Activated naive CD8-positive, alpha-beta T cell treated with anti-CD3 and anti-CD28 coated beads for 36 hours (primary cell): ENCODE results near the gene ZNHIT2. TPM values are rescaled to one million over a fixed set of nuclear protein-coding genes. Genes with fewer than 3 reads are reported as not detected.
"Not testable (repeated sequence)": the region's sequence is repeated elsewhere in the genome, so short reads cannot be mapped to it uniquely, and the experiment has no call there.

Experiments
- DNase-seq: peaks from one replicate; pipeline ENCODE4 v3.0.0; 2021
- H3K27ac Mint-ChIP-seq: one replicate; pipeline ENCODE4 v1.8.0; 2022; ENCODE audit warnings: mild to moderate bottlenecking, moderate library complexity, mixed read lengths
- H3K27me3 Mint-ChIP-seq: one replicate; pipeline ENCODE4 v1.8.0; 2022; ENCODE audit warnings: mild to moderate bottlenecking, mixed read lengths
- H3K36me3 Mint-ChIP-seq: one replicate; pipeline ENCODE4 v1.8.0; 2021; ENCODE audit warnings: mild to moderate bottlenecking, mixed read lengths
- H3K4me1 Mint-ChIP-seq: one replicate; pipeline ENCODE4 v1.8.0; 2021; ENCODE audit warnings: mixed read lengths
- H3K4me3 Mint-ChIP-seq: one replicate; pipeline ENCODE4 v1.8.0; 2022; ENCODE audit warnings: mild to moderate bottlenecking, moderate library complexity, mixed read lengths
- H3K9me3 Mint-ChIP-seq: one replicate; pipeline ENCODE4 v1.8.0; 2022; ENCODE audit warnings: mixed read lengths
- total RNA-seq, 2 experiments: library from RNA; stranded (reverse); gene quantifications; one replicate each; pipeline ENCODE4 v1.2.3, GENCODE V29; 2021

The ZNHIT2 gene
- 10 to 100 TPM; 14.9 to 15.1 TPM for total RNA-seq

DNA sequence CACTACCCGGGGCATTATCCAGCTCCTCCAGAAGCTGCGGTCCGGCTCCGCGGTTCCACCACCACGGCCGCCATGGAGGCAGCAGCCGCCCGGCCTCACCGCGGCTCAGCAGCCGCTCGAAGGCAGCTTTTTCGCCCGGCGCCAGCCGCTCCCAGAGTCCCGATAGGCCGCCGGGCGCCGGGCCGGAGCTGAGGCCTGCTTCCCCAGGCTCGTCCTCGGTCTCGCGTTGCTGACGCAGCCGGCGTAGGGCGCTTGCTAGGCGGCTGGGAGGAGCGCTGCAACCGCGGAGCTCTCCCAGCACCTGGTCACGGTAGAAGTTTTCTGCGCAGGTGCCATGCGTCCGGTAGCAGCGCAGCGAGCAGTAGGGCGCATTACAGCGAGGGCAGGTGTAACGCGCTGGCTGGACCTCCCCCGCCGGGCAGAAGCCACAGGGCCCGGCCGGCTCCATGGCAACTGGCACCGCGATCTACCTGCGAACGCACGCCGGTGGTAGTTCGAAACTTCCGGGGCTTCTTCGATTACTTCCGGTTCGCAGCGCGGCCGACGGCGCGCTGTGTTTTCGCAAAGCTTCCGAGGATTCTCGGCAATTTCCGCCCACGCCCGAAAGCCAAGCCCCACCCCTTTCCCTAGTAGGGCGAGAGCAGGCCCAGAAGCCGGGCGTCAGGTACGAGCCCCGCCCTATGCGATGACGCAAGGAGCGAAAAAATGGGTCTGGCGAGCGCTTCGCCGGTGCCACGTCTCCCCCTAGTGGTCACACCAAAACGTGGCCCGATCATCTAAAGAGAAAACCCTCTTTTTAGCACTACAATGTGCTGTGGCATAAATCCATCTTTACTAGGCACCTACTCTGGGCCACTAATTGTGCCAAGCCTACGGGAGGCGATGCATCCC is at the start of gene ZNHIT2:
TSS of gene ZNHIT2 (minus strand) at position 496 of the 891 bp plus-strand sequence. CDS start at position 448, 48 bp downstream.
- peaks cover 6% of the 10 kb centered on the region for H3K27me3 Mint-ChIP-seq
- peak within 1 kb of the TSS; percentile 86 for H3K4me3 Mint-ChIP-seq
- peak; percentile 100 for DNase-seq
- no peaks in the 10 kb centered on the region for H3K9me3 Mint-ChIP-seq
- peak within 1 kb of the TSS; percentile 99 for H3K27ac Mint-ChIP-seq
- peaks cover 50% of the 10 kb centered on the region for H3K4me1 Mint-ChIP-seq
- H3K36me3 Mint-ChIP-seq, result peaks cover 53% of the 10 kb centered on the region

- Mint-ChIP-seq H3K4me3 (no peak overlapping the region), H3K9me3 (no peaks in the 10 kb centered on the region), H3K4me1 (peaks cover 4% of the 10 kb centered on the region), H3K27ac (no peak overlapping the region), H3K36me3 (no peaks in the 10 kb centered on the region), H3K27me3 (no peaks in the 10 kb centered on the region)
- DNase-seq, result no peak
These were observed 49.4 kb upstream of the ZNHIT2 start for GRCh38 chr11:65166893-65167292.

- DNase-seq, result no peak
- Mint-ChIP-seq H3K27ac (no peak overlapping the region), H3K9me3 (no peaks in the 10 kb centered on the region), H3K36me3 (no peaks in the 10 kb centered on the region), H3K4me1 (peaks cover 4% of the 10 kb centered on the region), H3K27me3 (no peaks in the 10 kb centered on the region), H3K4me3 (no peak overlapping the region)
These were observed 48.2 kb upstream of the ZNHIT2 start for GRCh38 chr11:65165410-65166317.

DNA sequence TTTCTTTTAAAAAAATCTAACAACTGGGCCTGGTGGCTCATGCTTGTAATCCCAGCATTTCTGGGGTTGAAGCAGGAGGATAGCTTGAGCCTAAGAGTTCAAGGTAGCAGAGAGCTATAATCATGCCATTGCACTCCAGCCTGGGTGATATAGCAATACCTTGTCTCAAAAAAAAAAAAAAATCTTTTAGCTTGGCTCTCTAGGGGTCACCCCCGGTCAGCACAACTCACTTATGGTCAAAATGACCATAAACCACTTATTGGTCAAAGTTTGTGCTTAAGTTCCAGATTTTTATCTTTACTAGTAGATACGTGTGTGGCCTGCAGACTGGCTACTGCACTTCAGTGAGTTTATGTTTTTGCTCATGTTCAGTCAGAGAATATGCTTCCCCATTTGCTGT is 46.2 kb upstream of the ZNHIT2 start:
- Mint-ChIP-seq H3K4me3 (no peak overlapping the region), H3K36me3 (no peaks in the 10 kb centered on the region), H3K4me1 (no peaks in the 10 kb centered on the region), H3K27ac (no peak overlapping the region), H3K9me3 (no peaks in the 10 kb centered on the region), H3K27me3 (no peaks in the 10 kb centered on the region)
- no peak for DNase-seq

- H3K4me1 Mint-ChIP-seq, result no peaks in the 10 kb centered on the region
These were observed 43.1 kb upstream of the ZNHIT2 start for GRCh38 chr11:65160643-65161042.

GRCh38 chr11:65159012-65159411 is 41.5 kb upstream of the ZNHIT2 start:
- DNase-seq, result no peak
- Mint-ChIP-seq H3K9me3 (no peaks in the 10 kb centered on the region), H3K36me3 (no peaks in the 10 kb centered on the region), H3K27me3 (no peaks in the 10 kb centered on the region), H3K4me3 (no peak overlapping the region), H3K27ac (no peak overlapping the region), H3K4me1 (no peaks in the 10 kb centered on the region)

More at GRCh38 chr11:65160643-65161042, 43.1 kb upstream of the ZNHIT2 start:
- no peaks in the 10 kb centered on the region for H3K27me3 Mint-ChIP-seq
- no peaks in the 10 kb centered on the region for H3K36me3 Mint-ChIP-seq
- DNase-seq, result no peak
- H3K9me3 Mint-ChIP-seq, result no peaks in the 10 kb centered on the region
- H3K27ac Mint-ChIP-seq, result no peak overlapping the region
- H3K4me3 Mint-ChIP-seq, result no peak overlapping the region

DNA sequence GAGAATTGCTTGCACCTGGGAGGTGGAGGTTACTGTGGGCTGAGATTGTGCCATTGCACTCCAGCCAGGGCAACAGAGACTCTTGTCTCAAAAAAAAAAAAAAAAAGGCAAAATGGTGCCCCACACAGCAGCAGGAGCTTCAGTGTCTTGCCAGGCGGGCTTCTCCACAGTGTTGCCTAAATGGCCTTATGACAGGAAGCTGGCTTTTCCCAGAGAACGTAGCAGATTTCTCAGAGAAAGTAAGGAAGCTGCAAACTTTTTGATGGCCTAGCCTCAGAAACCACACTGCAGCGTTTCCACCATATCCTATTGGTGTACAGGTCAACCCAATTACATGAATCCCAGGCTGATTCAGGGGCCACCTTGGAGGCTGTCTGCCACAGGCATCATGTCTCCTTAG is 39.8 kb upstream of the ZNHIT2 start:
- H3K27me3 Mint-ChIP-seq, result peaks cover 7% of the 10 kb centered on the region
- H3K9me3 Mint-ChIP-seq, result no peaks in the 10 kb centered on the region
- no peak overlapping the region for H3K27ac Mint-ChIP-seq
- no peaks in the 10 kb centered on the region for H3K4me1 Mint-ChIP-seq
- H3K36me3 Mint-ChIP-seq, result no peaks in the 10 kb centered on the region
- no peak overlapping the region for H3K4me3 Mint-ChIP-seq
- no peak for DNase-seq

DNA sequence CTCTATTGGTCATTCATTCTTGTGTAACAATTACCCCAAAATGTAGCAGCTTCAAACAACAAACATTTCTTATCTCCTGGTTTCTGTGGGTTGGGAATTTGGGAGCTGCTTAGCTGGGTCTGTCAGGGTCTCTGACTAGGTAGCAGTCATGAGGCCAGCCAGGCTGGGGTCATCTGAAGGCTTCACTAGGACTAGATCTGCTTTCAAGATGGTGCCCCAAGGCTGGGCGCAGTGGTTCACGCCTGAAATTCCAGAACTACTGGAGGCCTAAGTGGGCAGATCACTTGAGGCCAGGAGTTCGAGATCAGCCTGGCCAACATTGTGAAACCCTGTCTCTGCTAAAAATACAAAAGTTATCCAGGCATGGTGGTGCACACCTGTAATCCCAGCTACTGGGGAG is 39.4 kb upstream of the ZNHIT2 start:
- H3K4me3 Mint-ChIP-seq, result no peak overlapping the region
- DNase-seq, result no peak
- no peak overlapping the region for H3K27ac Mint-ChIP-seq
- H3K27me3 Mint-ChIP-seq, result peaks cover 7% of the 10 kb centered on the region
- H3K4me1 Mint-ChIP-seq, result no peaks in the 10 kb centered on the region
- H3K36me3 Mint-ChIP-seq, result no peaks in the 10 kb centered on the region
- H3K9me3 Mint-ChIP-seq, result no peaks in the 10 kb centered on the region

GRCh38 chr11:65156256-65156655 is 38.8 kb upstream of the ZNHIT2 start:
- no peaks in the 10 kb centered on the region for H3K9me3 Mint-ChIP-seq
- H3K27ac Mint-ChIP-seq, result no peak overlapping the region
- no peak for DNase-seq
- H3K4me3 Mint-ChIP-seq, result no peak overlapping the region
- H3K36me3 Mint-ChIP-seq, result no peaks in the 10 kb centered on the region
- H3K27me3 Mint-ChIP-seq, result peaks cover 7% of the 10 kb centered on the region
- no peaks in the 10 kb centered on the region for H3K4me1 Mint-ChIP-seq

- H3K4me3 Mint-ChIP-seq, result no peak overlapping the region
These were observed 34.6 kb upstream of the ZNHIT2 start for GRCh38 chr11:65152122-65152521.

GRCh38 chr11:65151331-65151899 is 33.9 kb upstream of the ZNHIT2 start:
- H3K27me3 Mint-ChIP-seq, result peaks cover 7% of the 10 kb centered on the region

More at GRCh38 chr11:65152122-65152521, 34.6 kb upstream of the ZNHIT2 start:
- DNase-seq, result no peak
- peak overlapping the region; percentile 23 for H3K27ac Mint-ChIP-seq
- no peaks in the 10 kb centered on the region for H3K9me3 Mint-ChIP-seq
- H3K4me1 Mint-ChIP-seq, result peaks cover 5% of the 10 kb centered on the region
- H3K36me3 Mint-ChIP-seq, result no peaks in the 10 kb centered on the region
- H3K27me3 Mint-ChIP-seq, result peaks cover 7% of the 10 kb centered on the region

GRCh38 chr11:65150509-65151299 is 33.2 kb upstream of the ZNHIT2 start:
- H3K4me3 Mint-ChIP-seq, result no peak overlapping the region
- peak; percentile 32 for DNase-seq
- peaks cover 5% of the 10 kb centered on the region for H3K4me1 Mint-ChIP-seq
- no peaks in the 10 kb centered on the region for H3K36me3 Mint-ChIP-seq
- no peak overlapping the region for H3K27ac Mint-ChIP-seq
- no peaks in the 10 kb centered on the region for H3K9me3 Mint-ChIP-seq
- peaks cover 7% of the 10 kb centered on the region for H3K27me3 Mint-ChIP-seq

More at GRCh38 chr11:65151331-65151899, 33.9 kb upstream of the ZNHIT2 start:
- Mint-ChIP-seq H3K36me3 (no peaks in the 10 kb centered on the region), H3K27ac (peak overlapping the region; percentile 58), H3K4me3 (no peak overlapping the region), H3K9me3 (no peaks in the 10 kb centered on the region), H3K4me1 (peaks cover 5% of the 10 kb centered on the region)
- no peak for DNase-seq

- H3K4me3 Mint-ChIP-seq, H3K27me3 Mint-ChIP-seq, DNase-seq, H3K36me3 Mint-ChIP-seq, H3K4me1 Mint-ChIP-seq, H3K9me3 Mint-ChIP-seq, H3K27ac Mint-ChIP-seq: not testable (repeated sequence)
These were observed 32.6 kb upstream of the ZNHIT2 start for GRCh38 chr11:65150131-65150508.

- Mint-ChIP-seq H3K36me3 (no peaks in the 10 kb centered on the region), H3K9me3 (no peaks in the 10 kb centered on the region), H3K27ac (no peak overlapping the region), H3K4me3 (no peak overlapping the region), H3K4me1 (peaks cover 5% of the 10 kb centered on the region), H3K27me3 (peaks cover 5% of the 10 kb centered on the region)
- DNase-seq, result no peak
These were observed 31.2 kb upstream of the ZNHIT2 start for GRCh38 chr11:65148657-65149056.
